Middle frontal gyrus (tissue), 1 donor: ENCODE measurements around the gene GPC1.
A peak's percentile ranks its signal among the peaks of the same experiment; 100 is the strongest.

Experiments used
- DNase-seq: peaks from one replicate; pipeline ENCODE4 v3.0.0-alpha.2; 2015; ENCODE audit warnings: low spot score; ENCODE audit errors: extremely low spot score

The GPC1 gene

DNA sequence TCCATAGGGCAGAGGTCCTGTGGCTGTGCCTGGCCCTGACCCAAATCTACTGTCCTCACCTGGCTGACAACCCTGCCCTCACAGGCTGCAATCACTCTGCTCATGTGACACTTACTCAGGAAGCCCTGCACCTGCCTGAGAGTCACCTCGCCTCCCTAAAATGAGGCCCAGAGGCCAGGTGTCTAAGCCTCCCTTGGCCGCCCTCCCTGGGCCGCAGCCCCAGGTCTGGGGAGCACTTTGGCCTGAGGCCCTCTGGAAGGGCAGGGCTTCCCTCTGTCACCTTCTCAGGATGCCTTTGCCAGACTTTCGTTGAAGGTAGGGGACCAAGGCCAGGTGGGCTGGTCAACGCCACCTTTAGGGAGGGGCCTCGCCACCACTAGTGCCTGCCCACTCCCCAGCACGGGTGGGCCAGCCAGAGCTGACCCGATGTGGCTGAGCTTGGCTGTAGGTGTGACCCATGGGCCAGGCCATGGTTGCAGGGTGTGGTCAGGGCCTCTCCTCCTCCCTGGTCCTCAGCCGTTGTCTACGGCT lies 6.1 kb upstream of the GPC1 start:
- DNase-seq, result no peak

DNA sequence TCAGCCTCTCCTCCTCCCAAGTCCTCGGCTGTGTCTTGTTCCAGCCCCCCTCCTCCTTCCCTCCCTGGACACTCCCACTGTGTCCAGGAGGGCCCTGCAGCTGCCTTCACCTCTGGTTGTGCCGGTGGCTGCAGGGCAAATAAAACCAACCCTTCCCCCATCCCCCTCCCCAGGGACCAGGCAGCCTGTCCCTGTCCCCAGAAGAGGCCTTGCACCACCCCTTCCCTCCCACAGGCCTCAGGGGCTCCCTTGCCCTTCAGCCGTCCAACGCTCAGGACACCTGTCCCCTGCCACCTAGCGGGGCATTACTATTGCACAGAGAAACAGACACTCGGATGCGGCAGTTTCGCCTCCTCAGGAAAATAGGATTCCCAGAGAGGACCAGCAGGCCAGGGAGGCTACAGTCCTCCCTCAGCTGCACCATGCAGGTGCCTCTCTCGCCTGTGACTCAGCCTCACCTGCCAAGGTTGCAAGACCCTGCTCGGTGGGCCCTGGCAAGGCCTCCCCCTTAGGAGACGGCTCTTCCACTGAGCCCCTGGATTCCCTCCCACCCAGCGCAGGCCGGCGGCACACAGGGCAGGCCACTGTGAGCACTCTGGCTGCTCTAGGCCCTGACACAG lies 5.5 kb upstream of the GPC1 start:
- DNase-seq, result no peak

DNA sequence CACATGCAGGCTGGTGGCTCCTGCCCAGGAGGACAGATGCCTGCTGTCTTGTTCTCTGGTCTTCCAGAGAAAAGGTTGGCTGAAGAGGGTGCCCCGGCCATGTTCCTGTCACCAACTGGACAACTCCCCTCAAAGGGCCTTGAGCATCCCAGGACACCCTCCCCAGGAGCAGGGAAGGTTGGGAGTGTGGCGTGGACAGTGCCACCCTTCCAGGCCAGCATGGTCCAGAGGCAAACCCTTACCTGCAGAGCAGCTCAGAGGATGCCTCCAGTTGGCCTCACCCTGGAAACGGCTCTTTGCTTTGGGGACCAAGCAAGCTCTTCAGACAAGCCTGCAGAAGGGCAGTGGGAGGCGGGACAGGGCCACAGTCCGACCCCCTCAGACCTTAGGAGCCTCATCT lies 4.9 kb upstream of the GPC1 start:
- no peak for DNase-seq

DNA sequence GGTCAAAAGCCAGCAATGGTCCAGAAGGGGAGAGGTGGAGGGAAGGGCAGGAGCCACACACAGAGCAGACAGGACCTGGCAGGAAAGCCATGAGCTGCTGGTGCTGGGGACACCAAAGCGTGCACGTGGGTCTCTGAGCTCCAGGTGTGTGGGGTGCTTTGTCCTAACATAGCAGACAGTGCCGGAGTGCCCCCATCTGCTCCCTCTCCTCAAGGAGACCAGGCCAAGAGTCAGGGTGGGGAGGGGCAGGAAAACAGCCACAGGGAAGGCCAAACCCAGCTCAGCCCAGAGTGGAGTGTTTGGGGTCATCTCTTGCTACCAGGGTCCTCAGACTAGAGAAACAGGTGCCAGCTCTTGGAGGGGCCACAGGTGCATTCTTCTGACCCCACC lies 4.2 kb upstream of the GPC1 start:
- DNase-seq, result no peak

DNA sequence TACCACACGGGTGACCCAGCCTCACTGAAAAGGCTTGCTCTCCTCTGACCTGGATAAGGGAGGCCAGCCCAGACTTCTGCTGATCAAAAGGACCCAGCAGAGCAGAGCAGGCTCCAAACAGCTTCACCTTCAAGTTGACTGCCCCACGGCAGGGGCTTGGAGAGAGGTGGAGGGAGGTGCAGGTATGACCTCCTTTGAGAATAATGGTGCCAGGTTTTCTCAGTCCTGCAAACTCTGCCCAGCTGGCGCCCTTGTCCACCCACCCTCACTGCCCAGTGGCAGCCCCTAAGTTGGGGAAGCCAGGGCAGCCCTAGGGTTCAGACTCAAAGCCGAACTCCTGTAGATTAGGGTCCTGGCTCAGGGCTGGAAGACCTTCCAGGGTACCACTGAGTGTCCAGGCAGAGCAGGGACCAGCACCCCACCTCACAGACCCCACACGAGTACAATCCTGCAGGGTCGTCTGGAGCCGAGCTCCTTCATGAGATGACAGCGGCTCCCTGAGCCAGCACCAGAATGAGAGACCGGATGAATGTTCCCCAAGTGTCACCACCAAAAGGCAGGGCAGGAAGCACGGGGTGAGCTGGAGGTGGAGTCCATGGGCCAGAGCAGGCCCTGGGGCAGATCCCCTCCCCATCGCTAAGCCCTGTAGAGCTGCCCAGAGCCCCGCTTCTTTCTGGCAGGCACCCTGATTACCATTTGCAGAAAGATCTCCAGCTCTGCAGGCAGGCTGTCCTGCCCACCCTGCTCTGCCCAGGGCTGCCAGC lies 3.6 kb upstream of the GPC1 start:
- no peak for DNase-seq

DNA sequence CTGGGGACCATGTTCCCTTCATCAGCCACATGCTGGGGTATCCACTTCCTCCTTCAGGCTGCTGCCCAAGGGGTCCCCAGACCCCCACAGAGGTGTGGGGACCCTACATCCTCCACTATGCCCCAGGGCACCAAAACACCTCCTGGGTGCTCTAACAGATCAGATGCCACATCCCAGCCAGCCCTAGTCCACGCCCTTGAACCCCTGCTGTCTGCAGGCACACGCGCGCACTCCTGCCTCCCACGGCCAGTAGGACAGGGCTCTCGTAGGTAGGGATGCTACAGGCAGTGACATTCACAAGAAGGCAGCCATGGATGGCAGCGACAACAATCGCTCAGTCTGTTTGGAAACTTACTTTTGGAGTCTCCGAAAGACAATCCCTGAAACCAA lies 3.0 kb upstream of the GPC1 start:
- no peak for DNase-seq

DNA sequence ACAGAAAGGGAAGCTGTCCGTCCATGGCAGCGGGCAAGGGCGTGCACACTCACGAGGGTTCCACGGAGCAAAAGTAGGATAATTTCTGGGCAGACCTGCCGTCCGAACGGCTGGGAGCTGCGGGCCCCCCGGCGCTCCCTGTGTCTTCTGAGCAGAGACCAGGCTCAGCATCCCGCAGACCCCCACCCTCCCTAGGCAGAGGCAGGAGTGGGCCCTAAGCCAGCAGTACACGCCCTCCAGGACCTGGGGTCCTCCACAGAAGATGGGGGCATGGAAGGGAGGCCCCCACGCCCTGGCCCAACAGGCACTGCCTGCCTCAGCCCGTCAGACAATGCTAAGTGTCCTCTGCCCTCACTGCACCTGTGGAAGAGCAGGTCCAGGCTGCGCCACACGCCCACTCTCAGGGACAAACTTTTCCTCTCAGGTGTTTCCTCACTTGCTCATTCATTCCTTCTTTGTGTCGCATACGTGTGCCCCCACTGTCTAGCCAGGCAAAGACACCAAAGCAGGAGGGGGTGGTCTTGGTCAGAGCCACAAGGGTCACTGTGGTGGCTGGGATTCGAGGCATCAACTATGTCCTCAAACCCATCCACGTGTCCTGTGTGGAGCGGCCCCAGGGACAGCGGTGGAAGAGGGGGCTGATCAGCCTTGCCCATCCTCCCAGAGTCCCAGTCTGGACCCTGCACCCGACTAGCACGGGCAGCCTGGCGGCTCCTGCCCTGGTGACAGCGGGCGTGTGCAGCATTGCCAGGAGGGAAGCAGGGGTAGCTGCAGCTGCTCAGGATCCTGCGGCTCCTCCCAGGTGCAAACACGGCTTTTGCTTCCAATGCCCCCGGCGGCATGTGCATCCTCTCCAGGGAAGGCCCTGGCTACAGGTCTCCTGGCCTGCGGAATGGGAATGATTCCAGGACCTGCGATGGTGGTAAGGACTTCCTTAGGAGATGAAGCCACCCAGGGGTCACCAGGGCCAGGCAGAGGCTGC lies 2.4 kb upstream of the GPC1 start:
- no peak for DNase-seq

DNA sequence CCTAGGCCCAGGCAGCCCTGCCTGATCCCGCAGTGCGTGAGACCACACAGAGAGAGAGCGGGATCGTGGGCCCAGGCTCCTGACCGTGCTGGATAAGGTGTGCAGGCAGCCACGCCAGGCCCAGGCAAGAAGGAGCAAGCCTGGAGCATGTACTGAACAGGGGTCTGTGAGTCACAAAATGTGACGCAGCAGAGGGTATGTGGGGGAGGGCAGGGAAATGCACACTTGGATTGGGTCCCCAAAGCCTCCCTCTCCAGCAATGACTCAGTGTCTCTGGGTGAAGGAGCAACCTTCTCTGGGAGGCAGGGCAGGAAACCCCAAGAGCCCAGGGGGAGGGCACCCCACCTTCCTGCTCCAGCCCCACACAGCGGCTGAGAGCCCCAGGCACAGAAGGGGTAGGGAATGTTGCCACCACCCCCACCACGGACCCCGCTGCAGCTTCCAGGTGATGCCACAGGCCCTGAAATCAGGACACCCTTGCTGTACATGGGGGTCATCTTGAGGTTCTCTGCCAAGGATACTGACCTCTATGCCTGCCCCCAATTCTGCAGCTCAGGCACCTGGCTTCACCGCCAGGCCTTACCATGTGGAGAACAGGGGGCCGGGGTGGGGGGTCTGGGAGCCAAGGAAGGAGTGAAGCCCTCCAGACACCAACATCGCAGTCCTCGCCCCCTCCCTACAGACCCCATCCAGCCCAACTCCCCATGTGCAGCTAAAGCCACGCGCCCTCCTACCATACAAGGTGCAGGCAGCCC lies 1.3 kb upstream of the GPC1 start:
- no peak for DNase-seq

DNA sequence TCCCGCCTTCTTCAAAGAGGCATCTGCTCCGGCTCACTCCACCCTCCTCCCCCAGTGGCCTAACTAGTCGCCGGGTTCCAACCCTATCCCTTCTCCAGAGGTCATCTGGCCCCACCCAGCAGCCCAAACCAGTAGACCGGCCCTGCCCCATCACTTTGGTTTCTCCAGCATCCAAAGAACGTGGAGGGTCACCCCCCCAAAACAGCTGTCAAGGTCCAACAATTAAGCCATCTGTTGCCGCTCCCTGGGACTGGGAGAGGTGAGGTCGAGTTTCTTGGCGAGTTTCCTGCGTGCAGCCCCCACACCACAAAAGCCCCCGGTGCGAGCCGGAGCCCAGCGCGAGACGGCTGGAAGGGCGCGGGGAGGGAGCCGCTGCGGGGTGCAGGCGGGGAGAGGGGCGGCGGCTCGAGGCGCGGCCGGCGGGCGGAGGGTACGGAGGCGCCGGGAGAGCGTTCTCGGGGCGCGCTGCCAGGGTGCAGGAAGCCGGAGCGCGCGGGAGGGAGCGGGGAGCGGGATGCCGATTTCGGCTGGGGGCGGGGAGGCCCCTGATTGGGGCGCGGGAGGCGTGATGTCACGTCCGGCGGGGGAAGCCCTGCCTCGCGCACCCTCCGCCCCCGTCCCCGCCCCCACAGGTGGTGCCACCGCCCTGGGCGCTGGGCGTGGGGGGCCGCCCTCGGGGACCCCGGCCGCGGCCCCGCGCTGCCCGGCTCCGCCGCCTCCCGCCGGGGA lies 571 bp upstream of the GPC1 start:
- peak; percentile 69 for DNase-seq

DNA sequence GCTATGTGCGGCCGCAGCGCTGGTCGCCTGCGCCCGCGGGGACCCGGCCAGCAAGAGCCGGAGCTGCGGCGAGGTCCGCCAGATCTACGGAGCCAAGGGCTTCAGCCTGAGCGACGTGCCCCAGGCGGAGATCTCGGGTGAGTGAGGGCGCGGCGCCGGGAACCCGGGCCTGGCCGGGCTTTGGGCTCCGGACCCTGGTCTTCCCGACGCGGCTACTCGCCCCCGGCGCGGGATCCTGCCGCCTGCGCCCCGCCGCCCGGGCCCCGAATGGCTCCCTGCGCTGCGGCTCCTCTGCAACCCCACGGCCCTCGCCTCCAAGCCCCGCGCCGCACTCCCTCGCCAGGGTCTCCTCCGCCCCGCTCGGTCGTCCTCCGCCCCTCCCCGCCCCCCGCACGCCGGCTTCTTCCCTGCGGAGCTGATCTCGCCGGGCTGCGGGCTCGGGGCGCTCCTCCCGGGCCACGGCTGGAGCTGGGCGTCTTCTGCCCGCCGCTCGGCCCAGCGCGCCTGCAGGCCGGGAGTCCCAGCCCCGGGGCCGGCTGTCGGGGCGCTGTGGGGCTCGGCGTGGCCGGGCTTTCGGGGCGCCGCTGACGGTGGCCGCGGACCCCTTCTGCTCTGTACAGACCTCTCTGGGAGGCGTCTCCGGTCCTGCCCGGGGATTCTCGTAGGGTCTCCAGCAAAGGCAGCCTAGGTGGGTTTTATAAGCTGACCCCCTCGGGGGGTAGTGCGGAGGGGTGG lies 652 bp downstream of the GPC1 start:
- DNase-seq, result no peak

DNA sequence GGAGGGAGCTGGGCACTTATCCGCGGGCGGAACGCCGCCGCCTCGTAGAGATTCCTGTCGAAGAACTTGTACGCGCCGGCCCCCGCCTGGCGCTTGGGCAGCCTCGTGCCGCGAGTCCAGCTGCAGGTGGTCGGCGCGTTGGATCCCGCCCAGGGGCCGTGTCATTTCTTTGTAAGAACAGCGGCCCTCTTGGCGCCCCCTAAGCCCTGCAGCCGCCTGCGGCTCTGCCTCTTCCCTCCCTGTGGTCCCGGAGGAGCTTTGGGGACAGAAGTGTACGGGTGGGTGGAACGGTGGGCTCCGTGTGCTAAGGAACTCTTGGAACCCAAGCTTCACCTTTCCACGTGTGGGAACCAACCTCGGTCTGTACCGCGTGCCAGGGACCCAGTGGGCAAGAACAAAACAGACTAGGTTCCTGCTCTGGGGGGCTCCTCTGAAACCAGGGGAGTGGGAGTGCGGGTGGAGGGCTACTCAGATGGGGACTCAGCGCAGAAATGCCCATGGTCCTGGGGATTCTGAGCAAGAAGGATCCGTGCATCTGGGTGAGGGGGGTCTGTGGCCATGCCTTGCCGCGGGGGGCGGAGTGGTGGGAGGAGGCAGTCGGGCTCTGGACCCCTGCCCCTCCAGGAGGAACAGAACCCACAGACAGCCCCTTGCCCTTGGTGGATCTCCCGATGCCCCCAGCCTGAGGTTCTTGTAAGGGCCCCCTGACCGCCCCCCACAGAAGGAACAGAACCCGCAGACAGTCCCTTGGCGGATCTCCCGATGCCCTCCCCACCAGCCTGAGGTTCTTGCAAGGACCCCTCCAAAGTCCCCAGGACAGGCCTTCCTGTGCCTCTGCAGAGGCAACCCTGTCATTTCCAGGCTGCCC lies 1.5 kb downstream of the GPC1 start:
- DNase-seq, result no peak

DNA sequence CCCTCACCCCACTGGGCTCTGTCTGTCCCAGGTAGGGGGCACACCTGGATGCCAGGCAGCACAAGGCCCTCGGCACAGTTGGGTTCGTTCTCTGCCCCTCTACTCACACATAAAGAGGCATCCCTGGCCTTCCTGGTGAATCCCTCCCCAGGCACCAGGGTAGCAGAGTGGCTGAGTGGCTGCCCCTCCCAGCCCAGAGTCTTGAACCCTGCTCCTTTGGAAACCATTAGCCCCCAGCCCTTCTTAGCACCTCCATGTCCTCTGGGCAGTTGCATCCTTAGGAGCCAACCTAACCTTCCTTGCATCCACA lies 2.0 kb downstream of the GPC1 start:
- DNase-seq, result no peak

DNA sequence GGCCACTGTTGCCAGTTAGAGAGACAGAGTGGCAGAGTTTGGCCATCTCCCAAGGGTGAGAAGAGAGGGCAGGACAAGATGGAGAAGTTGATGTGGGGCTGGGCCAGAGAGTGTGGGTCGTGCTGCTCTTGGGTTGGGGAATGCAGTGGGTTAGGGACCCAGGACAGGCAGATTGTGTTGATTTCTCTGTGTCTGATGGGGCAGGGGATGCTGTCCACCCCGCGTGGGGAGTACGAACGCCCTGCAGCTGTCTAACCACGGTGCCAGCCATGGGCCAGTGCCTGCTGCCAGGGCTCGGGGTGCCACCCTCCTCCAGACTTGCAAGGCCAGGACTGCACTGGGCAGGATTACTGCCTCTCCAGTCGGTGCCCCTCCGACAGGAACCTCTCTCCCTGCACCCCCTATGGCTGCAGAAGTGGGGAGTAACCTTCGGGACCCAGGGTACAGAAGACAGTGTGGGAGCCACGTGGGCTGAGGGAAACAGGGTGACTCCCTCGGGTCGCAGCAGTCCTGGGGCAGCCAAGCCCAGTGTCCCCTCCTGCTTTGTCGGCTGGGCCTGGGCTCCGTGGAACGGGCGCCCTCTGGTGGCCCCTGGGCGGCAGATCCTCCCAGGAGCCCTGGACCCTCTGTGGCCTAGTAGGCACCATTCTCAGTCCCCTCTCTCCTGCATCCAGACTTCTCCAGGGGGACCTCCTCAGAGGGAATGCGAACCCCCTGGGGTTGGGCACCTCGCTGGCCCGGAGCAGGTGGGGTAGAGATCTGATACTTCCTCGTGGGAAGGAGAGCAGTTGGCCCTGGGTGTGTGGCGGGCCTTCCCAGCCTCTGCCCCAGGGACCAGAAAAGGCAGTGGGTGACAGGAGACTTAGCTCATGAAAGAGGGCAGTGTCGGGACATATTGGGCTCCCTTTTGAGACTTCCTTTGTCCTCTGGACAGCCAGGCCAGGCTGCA lies 2.7 kb downstream of the GPC1 start:
- DNase-seq, result peak; percentile 72

DNA sequence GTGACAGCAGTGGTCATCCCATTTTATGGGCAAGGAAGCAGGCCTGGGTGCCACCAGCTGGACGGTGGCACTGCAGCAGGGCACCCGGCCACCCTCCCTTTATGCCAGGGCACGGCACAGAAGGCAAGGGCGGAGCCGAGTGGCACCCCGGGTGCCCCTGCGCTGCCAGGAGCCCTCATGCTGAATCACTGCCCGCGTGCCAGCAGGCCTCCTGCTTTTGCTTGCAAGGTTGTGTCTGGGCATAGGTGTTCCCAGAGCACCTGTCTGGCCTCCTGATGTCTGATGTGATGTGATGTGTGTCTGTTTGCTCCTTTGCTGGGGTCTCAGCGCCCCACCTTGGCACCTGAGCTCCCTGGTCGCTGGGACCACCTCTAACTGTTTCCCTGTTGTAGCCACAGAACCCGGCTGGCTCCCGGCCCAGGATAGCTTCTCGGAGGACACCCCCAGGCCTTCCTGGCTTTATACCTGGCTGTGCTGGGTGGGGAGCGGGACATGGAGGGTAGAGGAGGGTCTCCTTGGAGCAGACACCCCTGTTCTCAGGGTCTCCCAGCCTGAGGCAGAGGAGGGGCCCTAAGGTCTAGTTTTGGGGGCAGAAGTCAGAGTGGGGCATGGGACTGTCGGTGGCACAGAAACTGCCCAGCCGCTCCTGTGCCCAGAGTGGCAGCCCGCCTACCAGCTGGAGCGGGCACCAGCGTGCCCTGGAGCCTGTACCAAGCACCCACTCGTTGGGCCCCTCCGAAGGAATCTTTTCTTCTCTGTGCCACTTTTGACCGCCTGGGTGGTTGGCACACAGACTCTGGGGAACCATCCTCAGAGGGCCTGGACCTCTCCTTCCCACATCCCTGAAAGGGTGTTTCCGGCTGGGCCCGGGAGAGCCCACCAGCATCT lies 3.6 kb downstream of the GPC1 start:
- DNase-seq, result no peak

DNA sequence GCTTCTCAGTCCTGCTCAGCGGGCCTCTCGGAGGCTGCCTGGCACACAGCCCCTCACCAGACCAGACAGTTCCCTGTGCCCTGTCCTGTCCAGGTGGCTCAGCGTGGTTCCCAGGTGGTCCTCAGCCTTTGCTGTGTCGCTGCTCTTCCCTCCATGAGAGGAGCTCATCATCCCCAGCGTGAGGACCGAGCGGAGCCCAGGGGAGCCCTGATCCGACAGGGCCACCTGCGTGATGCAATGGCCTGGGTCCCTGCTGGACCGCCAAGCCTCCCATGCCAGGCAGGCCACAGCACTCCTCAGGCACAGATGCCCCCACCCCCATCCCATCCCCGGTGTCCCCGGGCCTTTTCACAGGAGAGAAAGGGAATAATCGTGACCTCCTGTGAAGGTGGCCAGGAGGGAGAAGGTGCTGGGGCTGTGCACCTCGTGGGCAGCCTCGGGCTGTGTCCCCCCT lies 4.3 kb downstream of the GPC1 start:
- no peak for DNase-seq

DNA sequence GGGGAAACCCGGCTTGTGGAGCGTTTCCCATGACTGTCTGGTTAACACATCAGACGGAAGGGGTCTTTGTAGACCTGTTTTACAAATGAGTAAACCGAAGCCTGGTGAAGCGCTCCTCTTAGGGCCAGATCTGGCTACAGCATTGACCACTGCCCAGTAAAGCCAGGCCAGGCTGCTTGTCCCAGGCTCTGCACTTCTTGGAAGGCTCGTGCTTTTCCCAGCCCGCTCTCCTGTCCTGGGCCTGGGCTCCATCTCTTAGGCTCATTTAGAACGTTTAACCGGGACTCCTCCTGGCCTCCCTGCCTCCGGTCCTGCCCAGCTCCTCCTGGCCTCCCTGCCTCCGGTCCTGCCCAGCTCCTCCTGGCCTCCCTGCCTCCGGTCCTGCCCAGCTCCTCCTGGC lies 4.8 kb downstream of the GPC1 start:
- no peak for DNase-seq
